AG10803 (cell line): ENCODE results near the gene INTS3.

Experiments used
- DNase-seq: peaks from one replicate; pipeline ENCODE4 v3.0.0; 2010; ENCODE audit warnings: low read depth
- H3K4me3 ChIP-seq: 2 replicates; pipeline ENCODE4 v1.5.1; 2011; ENCODE audit warnings: mild to moderate bottlenecking, low read length, control low read depth
- TF ChIP-seq, protein P1 (sequence below): conservative IDR thresholded peaks from 2 replicates; pipeline ENCODE4 v1.5.1; 2011; ENCODE audit warnings: mild to moderate bottlenecking, low read length, control low read depth, inconsistent platforms

INTS3 gene

DNA sequence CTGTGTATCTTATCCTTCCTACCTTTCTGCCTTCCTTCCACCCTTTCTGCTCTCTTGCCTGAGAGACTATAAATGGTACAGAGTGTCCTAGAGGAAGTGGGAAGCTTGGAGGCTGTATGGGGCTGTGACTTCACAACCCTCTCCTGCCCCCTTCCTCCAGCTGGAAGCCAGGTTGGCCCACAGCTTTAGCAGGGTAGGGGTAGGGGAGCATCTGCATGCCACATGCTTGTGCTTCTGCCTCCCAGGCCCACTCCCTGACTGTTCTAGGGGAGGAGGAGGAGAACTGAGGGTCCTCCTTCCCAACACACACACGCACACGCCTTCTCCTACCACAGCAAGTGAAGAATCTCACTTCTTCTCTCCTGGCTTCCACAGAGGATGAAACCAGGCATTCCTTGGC is 43.4 kb downstream of the INTS3 start:
- TF ChIP-seq, protein P1, sequence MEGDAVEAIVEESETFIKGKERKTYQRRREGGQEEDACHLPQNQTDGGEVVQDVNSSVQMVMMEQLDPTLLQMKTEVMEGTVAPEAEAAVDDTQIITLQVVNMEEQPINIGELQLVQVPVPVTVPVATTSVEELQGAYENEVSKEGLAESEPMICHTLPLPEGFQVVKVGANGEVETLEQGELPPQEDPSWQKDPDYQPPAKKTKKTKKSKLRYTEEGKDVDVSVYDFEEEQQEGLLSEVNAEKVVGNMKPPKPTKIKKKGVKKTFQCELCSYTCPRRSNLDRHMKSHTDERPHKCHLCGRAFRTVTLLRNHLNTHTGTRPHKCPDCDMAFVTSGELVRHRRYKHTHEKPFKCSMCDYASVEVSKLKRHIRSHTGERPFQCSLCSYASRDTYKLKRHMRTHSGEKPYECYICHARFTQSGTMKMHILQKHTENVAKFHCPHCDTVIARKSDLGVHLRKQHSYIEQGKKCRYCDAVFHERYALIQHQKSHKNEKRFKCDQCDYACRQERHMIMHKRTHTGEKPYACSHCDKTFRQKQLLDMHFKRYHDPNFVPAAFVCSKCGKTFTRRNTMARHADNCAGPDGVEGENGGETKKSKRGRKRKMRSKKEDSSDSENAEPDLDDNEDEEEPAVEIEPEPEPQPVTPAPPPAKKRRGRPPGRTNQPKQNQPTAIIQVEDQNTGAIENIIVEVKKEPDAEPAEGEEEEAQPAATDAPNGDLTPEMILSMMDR = no peak
- no peak for DNase-seq
- no peak overlapping the region for H3K4me3 ChIP-seq

DNA sequence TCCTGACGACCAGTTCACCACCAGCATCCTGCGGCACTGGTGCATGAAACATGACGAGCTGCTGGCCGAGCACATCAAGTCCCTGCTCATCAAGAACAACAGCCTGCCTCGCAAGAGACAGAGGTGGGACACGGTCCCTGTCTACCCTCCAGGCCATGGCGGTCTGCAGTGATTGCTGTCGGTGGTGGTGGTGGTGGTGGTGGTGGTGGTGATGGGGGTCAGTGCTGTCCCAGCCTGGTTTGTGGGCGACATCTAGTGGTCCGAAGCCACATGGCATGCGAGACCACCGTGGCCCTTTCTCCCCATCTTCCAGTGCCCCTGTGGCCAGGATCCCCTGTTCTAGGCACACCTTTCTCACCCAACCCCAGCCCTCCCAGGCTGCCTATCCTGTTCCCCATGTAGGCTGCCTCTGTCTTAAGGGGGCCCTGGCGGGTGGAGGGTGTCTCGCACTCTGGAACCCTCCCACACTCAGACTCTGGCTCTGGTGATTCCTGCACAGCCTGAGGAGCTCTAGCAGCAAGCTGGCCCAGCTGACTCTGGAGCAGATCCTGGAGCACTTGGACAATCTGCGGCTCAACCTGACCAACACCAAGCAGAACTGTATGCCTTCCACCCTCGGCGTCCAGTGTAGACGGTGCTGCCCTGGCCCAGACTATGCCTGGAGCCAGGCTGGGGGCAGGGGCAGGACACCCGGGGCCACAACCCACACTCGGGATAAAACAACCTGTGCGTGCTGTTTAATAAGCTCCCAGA is 44.2 kb downstream of the INTS3 start:
- no peak overlapping the region for H3K4me3 ChIP-seq
- no peak for DNase-seq
- TF ChIP-seq, protein P1 = peak; percentile 45

DNA sequence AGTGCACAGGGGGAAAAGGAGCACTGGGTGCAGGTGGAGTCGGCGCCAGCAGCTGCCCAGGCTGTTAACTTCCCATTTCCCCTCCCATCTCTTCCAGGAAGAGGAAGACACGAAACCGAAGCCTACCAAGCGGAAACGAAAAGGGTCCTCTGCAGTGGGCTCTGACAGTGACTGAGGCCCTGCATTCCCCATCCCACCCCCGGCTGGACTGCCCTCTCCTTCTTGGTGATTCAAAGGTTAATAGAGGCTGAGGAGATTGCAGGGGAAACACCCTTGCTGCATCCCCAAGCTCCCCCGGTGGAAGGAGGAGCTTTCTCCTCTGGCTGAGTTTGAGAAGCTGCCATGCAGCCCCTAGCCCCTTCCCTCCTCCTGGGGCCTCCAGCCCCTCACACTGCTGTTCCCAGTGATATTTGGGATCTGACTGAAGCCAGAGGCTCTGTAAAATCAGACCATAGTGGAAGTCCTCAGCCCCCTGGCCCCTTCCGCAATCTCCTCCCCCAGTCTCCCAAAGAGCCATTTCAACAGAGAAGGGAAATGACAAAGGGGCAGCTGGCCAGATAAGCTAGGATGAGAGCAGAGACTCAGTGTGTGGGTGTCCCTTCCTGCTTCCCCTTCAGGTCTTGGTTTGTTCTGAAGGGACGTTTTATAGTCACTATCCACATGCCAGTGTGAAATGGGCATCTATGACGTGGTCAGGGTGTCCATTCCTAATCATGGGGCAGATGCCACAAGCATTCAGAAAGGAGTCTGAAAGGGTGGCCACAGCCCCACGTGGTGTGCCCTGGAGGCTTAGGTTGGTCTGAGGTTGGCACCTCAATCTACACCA is 45.5 kb downstream of the INTS3 start:
- no peak overlapping the region for H3K4me3 ChIP-seq
- no peak for DNase-seq
- TF ChIP-seq, protein P1 = no peak

DNA sequence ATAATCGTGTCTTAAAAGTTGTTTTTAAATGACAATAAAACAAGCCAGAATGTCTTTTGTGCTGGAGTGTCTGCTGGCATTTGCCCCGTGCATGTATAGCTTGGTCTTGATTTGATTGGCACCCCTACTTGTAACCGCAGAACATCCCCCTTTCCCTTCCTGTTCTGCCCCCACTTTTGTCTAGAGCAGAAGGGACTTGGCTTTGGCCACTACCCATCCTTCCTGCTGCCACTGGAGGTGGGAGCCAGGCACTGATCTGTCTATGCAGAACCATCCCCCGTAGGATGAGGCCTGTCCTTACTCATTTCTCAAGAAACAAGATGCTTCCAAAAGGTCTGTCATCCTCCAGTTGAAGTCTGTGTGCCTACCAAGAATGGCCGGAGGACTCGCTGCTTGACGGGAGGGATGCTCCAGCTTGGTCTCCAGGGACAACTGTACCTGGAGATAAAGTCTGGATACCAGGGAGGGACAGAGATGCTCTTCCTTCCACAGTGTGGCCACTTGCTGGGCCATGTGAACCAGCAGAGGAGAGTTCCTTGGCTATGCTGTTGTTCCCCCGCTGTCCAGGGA is 46.3 kb downstream of the INTS3 start:
- no peak for DNase-seq
- no peak overlapping the region for H3K4me3 ChIP-seq
- TF ChIP-seq, protein P1 = no peak

DNA sequence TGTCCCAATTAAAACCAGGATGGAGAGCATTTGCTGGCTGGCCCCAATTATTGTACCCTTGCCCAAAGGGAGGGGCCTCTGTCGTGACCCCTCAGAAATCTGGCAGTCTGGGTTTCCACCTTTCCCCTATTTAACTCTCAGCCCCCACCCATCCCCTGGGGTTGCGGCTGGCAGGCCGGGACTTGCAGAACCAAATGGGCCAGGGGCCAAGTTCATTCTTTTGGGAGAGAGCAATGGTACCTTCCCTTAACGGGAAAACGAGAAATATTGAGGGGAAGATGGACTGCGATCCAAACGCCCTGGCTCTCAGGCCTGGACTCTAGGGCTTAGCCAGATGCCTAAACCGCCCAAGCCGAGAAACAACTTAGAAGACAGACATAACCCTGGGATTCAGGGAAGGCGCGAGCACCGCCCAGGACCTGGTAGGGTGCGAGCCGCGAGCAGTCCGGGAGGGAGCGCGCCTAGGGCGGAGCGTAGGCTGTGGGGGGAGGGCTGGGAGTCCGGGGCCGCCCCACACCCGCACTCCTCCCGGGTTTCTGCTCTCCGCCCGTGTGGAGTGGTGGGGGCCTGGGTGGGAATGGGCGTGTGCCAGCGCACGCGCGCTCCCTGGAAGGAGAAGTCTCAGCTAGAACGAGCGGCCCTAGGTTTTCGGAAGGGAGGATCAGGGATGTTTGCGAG is 47.1 kb downstream of the INTS3 start, which contains the start of gene SLC27A3:
TSS of gene SLC27A3 (plus strand) at position 628 of the 678 bp plus-strand sequence. CDS start 91 bp downstream, outside the sequence.
- TF ChIP-seq, protein P1 = no peak
- DNase-seq = peak; percentile 49
- peak within 1 kb of the TSS; percentile 72 for H3K4me3 ChIP-seq

DNA sequence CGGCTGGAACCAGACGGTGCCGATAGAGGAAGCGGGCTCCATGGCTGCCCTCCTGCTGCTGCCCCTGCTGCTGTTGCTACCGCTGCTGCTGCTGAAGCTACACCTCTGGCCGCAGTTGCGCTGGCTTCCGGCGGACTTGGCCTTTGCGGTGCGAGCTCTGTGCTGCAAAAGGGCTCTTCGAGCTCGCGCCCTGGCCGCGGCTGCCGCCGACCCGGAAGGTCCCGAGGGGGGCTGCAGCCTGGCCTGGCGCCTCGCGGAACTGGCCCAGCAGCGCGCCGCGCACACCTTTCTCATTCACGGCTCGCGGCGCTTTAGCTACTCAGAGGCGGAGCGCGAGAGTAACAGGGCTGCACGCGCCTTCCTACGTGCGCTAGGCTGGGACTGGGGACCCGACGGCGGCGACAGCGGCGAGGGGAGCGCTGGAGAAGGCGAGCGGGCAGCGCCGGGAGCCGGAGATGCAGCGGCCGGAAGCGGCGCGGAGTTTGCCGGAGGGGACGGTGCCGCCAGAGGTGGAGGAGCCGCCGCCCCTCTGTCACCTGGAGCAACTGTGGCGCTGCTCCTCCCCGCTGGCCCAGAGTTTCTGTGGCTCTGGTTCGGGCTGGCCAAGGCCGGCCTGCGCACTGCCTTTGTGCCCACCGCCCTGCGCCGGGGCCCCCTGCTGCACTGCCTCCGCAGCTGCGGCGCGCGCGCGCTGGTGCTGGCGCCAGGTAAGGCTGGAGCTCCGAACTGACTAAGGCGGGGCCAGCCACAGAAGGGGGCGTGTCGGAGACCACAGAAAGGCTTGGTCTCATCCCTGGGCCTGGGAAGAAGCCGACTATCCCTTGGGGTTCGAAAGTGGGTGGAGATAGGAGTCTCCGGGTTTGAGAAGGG is 47.8 kb downstream of the INTS3 start:
- TF ChIP-seq, protein P1 = no peak
- H3K4me3 ChIP-seq = peak overlapping the region; percentile 72
- peak; percentile 56 for DNase-seq
